Keratinocyte (primary cell): ENCODE results near the gene LMBR1. TPM values are rescaled to one million over a fixed set of nuclear protein-coding genes. Genes with fewer than 3 reads are reported as not detected.

Experiments used
- DNase-seq: peaks from one replicate; pipeline ENCODE4 v3.0.0-alpha.2; 2011; ENCODE audit warnings: low read depth, missing footprints, low spot score
- FAIRE-seq: peaks from 2 replicates; lab custom pipeline; 2011; peaks lifted over from hg19 to GRCh38; lab: Jason Lieb, UNC
- H2AFZ ChIP-seq: 2 replicates; pipeline ENCODE4 v1.6.0; 2012; ENCODE audit warnings: low read length, control low read depth, inconsistent platforms; ENCODE audit not compliant: control insufficient read depth
- H3K27ac ChIP-seq: 2 replicates; pipeline ENCODE4 v1.5.1; 2011; ENCODE audit warnings: low read length; ENCODE audit not compliant: control insufficient read depth, insufficient read depth
- H3K27me3 ChIP-seq: 3 replicates; pipeline ENCODE4 v1.6.0; 2011; ENCODE audit warnings: low read length; ENCODE audit not compliant: control insufficient read depth, insufficient read depth; ENCODE audit errors: extremely low read depth
- H3K36me3 ChIP-seq, 2 experiments: 2 replicates in 1 of 2; 3 replicates in 1 of 2; pipeline ENCODE4 v1.5.1; 2011; ENCODE audit warnings: low read length in 2 of 2, mild to moderate bottlenecking in 1 of 2; ENCODE audit not compliant: control insufficient read depth in 2 of 2, insufficient read depth in 2 of 2; ENCODE audit errors: extremely low read depth in 1 of 2
- H3K4me1 ChIP-seq: 3 replicates; pipeline ENCODE4 v1.5.1; 2011; ENCODE audit warnings: low read length; ENCODE audit not compliant: control insufficient read depth, insufficient read depth; ENCODE audit errors: extremely low read depth
- H3K4me2 ChIP-seq: 3 replicates; pipeline ENCODE4 v1.6.0; 2011; ENCODE audit warnings: low read depth, low read length; ENCODE audit not compliant: control insufficient read depth, insufficient read depth; ENCODE audit errors: extremely low read depth
- H3K4me3 ChIP-seq, 3 experiments: fragments of 200-600 bp in 1 of 3; sonication (generic) in 1 of 3; 2 replicates in 2 of 3; 3 replicates in 1 of 3; pipeline ENCODE4 v1.5.1; 2011 to 2016; ENCODE audit warnings: low read length in 3 of 3, mild to moderate bottlenecking in 3 of 3, control low read depth in 2 of 3, inconsistent platforms in 1 of 3, low read depth in 1 of 3, mixed read lengths in 1 of 3, mixed run types in 1 of 3, moderate library complexity in 1 of 3; ENCODE audit not compliant: control insufficient read depth in 2 of 3, insufficient read depth in 2 of 3; ENCODE audit errors: extremely low read depth in 1 of 3
- H3K79me2 ChIP-seq: 2 replicates; pipeline ENCODE4 v1.6.0; 2012; ENCODE audit warnings: low read length; ENCODE audit not compliant: control insufficient read depth, insufficient read depth
- H3K9ac ChIP-seq: 3 replicates; pipeline ENCODE4 v1.6.0; 2011; ENCODE audit warnings: low read length; ENCODE audit not compliant: control insufficient read depth, insufficient read depth; ENCODE audit errors: extremely low read depth
- H3K9me1 ChIP-seq: 3 replicates; pipeline ENCODE4 v1.6.0; 2011; ENCODE audit warnings: low read length; ENCODE audit not compliant: control insufficient read depth, insufficient read depth; ENCODE audit errors: extremely low read depth
- H3K9me3 ChIP-seq: 2 replicates; pipeline ENCODE4 v1.5.1; 2012; ENCODE audit warnings: low read depth, low read length; ENCODE audit not compliant: control insufficient read depth
- H4K20me1 ChIP-seq: 3 replicates; pipeline ENCODE4 v1.6.0; 2011; ENCODE audit warnings: low read length; ENCODE audit not compliant: control insufficient read depth, insufficient read depth; ENCODE audit errors: extremely low read depth
- CTCF ChIP-seq, 3 experiments: IDR thresholded peaks in 1 of 3; conservative IDR thresholded peaks in 1 of 3; optimal IDR thresholded peaks in 1 of 3; 2 replicates in 2 of 3; 3 replicates in 1 of 3; pipeline versions ENCODE3 to v1.5.1; 2011; ENCODE audit warnings: low read length in 3 of 3, mild to moderate bottlenecking in 3 of 3, moderate library complexity in 2 of 3, control low read depth in 1 of 3, inconsistent platforms in 1 of 3; ENCODE audit not compliant: insufficient read depth in 2 of 3; ENCODE audit errors: extremely low read depth in 1 of 3
- EZH2 ChIP-seq: IDR thresholded peaks from one replicate; pipeline ENCODE4 v1.6.1; 2012; ENCODE audit warnings: inconsistent platforms, mild to moderate bottlenecking, low read length, moderate library complexity
- dilution Hi-C: fragments of 300-500 bp; cut with MboI; formaldehyde crosslinking; loops from one replicate; pipeline ENCODE4 v1.7.0; 2020; ENCODE audit warnings: low sequenced_read_pairs; ENCODE audit not compliant: extremely low pct_ligation_motif_present
- polyA plus RNA-seq, 5 experiments: library from polyadenylated mRNA; depleted of rRNA in 3 of 5; stranded (reverse) in 3 of 5; stranded (forward) in 1 of 5; unstranded in 1 of 5; fragments of >200 nt; gene quantifications; 1 replicate in 1 of 5; 2 replicates in 3 of 5; 3 replicates in 1 of 5; pipeline versions ENCODE4 v1.2.1 to v1.2.3, GENCODE V29; 2011 to 2012; ENCODE audit warnings: missing spikeins in 2 of 5, low read depth in 1 of 5, low replicate concordance in 1 of 5

LMBR1 gene
- polyA plus RNA-seq, 1 donor (not counting 4 experiments of a cell fraction or from before 2014, with no cell fraction given): 30.2 TPM

GRCh38 chr7:156935250-156935649, 42.3 kb upstream of the LMBR1 start:
- Histone ChIP-seq H4K20me1 (no peaks in the 10 kb centered on the region), H3K27me3 (no peaks in the 10 kb centered on the region), H2AFZ (no peak overlapping the region), H3K79me2 (no peaks in the 10 kb centered on the region), H3K4me1 (no peaks in the 10 kb centered on the region), H3K27ac (no peak overlapping the region), H3K9ac (no peak overlapping the region), H3K9me3 (no peaks in the 10 kb centered on the region), H3K9me1 (no peaks in the 10 kb centered on the region), H3K36me3 (no peaks in the 10 kb centered on the region), H3K4me3 (no peak overlapping the region), H3K4me2 (no peak overlapping the region)
- TF ChIP-seq CTCF (optimal IDR thresholded peaks at IDR 0.05 in 1 of 3, IDR thresholded peaks at IDR 0.05 in 1 of 3, conservative IDR thresholded peaks at IDR 0.05 in 1 of 3; ENCODE audit: extremely low read depth in 1 of 3, insufficient read depth in 2 of 3, low read length in 3 of 3): no peak
- no peak for TF ChIP-seq EZH2
- FAIRE-seq (no peak), DNase-seq (no peak)
- dilution Hi-C loops: no loop called here

GRCh38 chr7:156932006-156932405, 39.0 kb upstream of the LMBR1 start:
- no peaks in the 10 kb centered on the region for H3K79me2 ChIP-seq
- H3K9me3 ChIP-seq: no peaks in the 10 kb centered on the region
- no peak for TF ChIP-seq CTCF (optimal IDR thresholded peaks at IDR 0.05 in 1 of 3, IDR thresholded peaks at IDR 0.05 in 1 of 3, conservative IDR thresholded peaks at IDR 0.05 in 1 of 3; ENCODE audit: extremely low read depth in 1 of 3, insufficient read depth in 2 of 3, low read length in 3 of 3)
- TF ChIP-seq EZH2: no peak
- peak overlapping the region; percentile 40 for H2AFZ ChIP-seq
- peaks cover 10% of the 10 kb centered on the region for H3K4me1 ChIP-seq
- H3K27ac ChIP-seq: no peak overlapping the region
- dilution Hi-C loops: no loop called here
- peaks cover 5% of the 10 kb centered on the region for H3K27me3 ChIP-seq
- no peak for FAIRE-seq
- H3K36me3 ChIP-seq: no peaks in the 10 kb centered on the region
- H4K20me1 ChIP-seq: no peaks in the 10 kb centered on the region
- H3K4me2 ChIP-seq: no peak overlapping the region
- no peak overlapping the region for H3K4me3 ChIP-seq
- no peak overlapping the region for H3K9ac ChIP-seq
- no peaks in the 10 kb centered on the region for H3K9me1 ChIP-seq
- no peak for DNase-seq
